ENCODE data around the gene FOXP1.

- TF ChIP-seq REST (IDR thresholded peaks at IDR 0.05; ENCODE audit: insufficient read depth in 1 of 2, low read depth in 2 of 2, low read length in 2 of 2) (no peak), TAF1 (IDR thresholded peaks at IDR 0.05; ENCODE audit: borderline replicate concordance, insufficient read depth, low read length) (no peak), POLR2AphosphoS5 (IDR thresholded peaks at IDR 0.05; ENCODE audit: low read depth, low read length) (no peak), SIN3A (IDR thresholded peaks at IDR 0.05; ENCODE audit: borderline replicate concordance, insufficient read depth, low read length) (no peak)
Observed at GRCh38 chr3:71308836-71309235, 274.7 kb downstream of the FOXP1 start.
